Fibroblast of lung (primary cell): Measurements from ENCODE around the gene HSPB6.

ENCODE experiments used
- EZH2 ChIP-seq: IDR thresholded peaks from 2 replicates; pipeline ENCODE4 v1.5.1; 2012; ENCODE audit warnings: low read length, control low read depth, mild to moderate bottlenecking; ENCODE audit errors: missing control alignments
- TF ChIP-seq, protein P1 (sequence below), 2 donors: IDR thresholded peaks in 1 of 2; conservative IDR thresholded peaks in 1 of 2; 1 replicate in 1 of 2; 2 replicates in 1 of 2; pipeline ENCODE4 v1.5.1; 2011 to 2012; ENCODE audit warnings: low read length in 2 of 2, control low read depth in 1 of 2, inconsistent platforms in 1 of 2, low read depth in 1 of 2, mild to moderate bottlenecking in 1 of 2

- TF ChIP-seq, protein P1, sequence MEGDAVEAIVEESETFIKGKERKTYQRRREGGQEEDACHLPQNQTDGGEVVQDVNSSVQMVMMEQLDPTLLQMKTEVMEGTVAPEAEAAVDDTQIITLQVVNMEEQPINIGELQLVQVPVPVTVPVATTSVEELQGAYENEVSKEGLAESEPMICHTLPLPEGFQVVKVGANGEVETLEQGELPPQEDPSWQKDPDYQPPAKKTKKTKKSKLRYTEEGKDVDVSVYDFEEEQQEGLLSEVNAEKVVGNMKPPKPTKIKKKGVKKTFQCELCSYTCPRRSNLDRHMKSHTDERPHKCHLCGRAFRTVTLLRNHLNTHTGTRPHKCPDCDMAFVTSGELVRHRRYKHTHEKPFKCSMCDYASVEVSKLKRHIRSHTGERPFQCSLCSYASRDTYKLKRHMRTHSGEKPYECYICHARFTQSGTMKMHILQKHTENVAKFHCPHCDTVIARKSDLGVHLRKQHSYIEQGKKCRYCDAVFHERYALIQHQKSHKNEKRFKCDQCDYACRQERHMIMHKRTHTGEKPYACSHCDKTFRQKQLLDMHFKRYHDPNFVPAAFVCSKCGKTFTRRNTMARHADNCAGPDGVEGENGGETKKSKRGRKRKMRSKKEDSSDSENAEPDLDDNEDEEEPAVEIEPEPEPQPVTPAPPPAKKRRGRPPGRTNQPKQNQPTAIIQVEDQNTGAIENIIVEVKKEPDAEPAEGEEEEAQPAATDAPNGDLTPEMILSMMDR (conservative IDR thresholded peaks at IDR 0.05 in 1 of 2, IDR thresholded peaks at IDR 0.05 in 1 of 2; ENCODE audit: low read depth in 1 of 2, low read length in 2 of 2), result no peak
- no peak for TF ChIP-seq EZH2
Measured at GRCh38 chr19:35806597-35806996, 49.8 kb upstream of the HSPB6 start.
